T-helper 1 cell (primary cell): Measurements from ENCODE around the gene PCDHA8.
"Not testable (repeated sequence)": the region's sequence is repeated elsewhere in the genome, so short reads cannot be mapped to it uniquely, and the experiment has no call there.

ENCODE experiments used
- DNase-seq, 5 donors: peaks; one replicate each; pipeline ENCODE4 v3.0.0-alpha.2; 2012 to 2020

PCDHA8 gene

GRCh38 chr5:140828362-140828737 lies 12.6 kb upstream of the PCDHA8 start:
- DNase-seq = no peak

GRCh38 chr5:140829511-140830501 lies 11.2 kb upstream of the PCDHA8 start:
- DNase-seq = not testable (repeated sequence)

GRCh38 chr5:140833993-140834392 lies 7.0 kb upstream of the PCDHA8 start, which contains the start of gene PCDHA7:
Gene PCDHA7 (plus strand): TSS chr5:140834269. CDS start chr5:140834384, 115 bp downstream.
- no peak for DNase-seq

GRCh38 chr5:140834439-140835008 lies 6.5 kb upstream of the PCDHA8 start:
- DNase-seq = not testable (repeated sequence)

- no peak for DNase-seq
Observed at GRCh38 chr5:140835622-140836510, 5.1 kb upstream of the PCDHA8 start.

GRCh38 chr5:140842798-140843733 lies 2.1 kb downstream of the PCDHA8 start:
- DNase-seq = no peak

- DNase-seq = not testable (repeated sequence)
Observed at GRCh38 chr5:140848139-140849102, 7.4 kb downstream of the PCDHA8 start, which contains the start of gene PCDHA9. Gene PCDHA9 (plus strand): TSS chr5:140848382. CDS start chr5:140848496, 114 bp downstream.

GRCh38 chr5:140849831-140850634 lies 9.0 kb downstream of the PCDHA8 start:
- DNase-seq = not testable (repeated sequence)

- DNase-seq = no peak
Observed at GRCh38 chr5:140855772-140856674, 15.0 kb downstream of the PCDHA8 start, which contains the start of gene PCDHA10. Gene PCDHA10 (plus strand): TSS chr5:140855897. CDS start chr5:140856049, 152 bp downstream.

GRCh38 chr5:140857177-140857986 lies 16.4 kb downstream of the PCDHA8 start:
- no peak for DNase-seq

- DNase-seq = no peak
Observed at GRCh38 chr5:140857987-140858240, 16.9 kb downstream of the PCDHA8 start.

GRCh38 chr5:140862441-140863295 lies 21.7 kb downstream of the PCDHA8 start:
- DNase-seq = no peak

GRCh38 chr5:140868721-140869554 lies 28.0 kb downstream of the PCDHA8 start, which contains the start of gene PCDHA11:
Gene PCDHA11 (plus strand): TSS chr5:140868957. CDS start chr5:140869104, 147 bp downstream.
- DNase-seq = no peak

GRCh38 chr5:140869555-140869886 lies 28.5 kb downstream of the PCDHA8 start:
- DNase-seq = no peak
